Thyroid gland (tissue), 4 donors: ENCODE measurements around the gene ADAM33.

Source experiments
- CTCF ChIP-seq, 6 experiments: fragments of 200-600 bp in 3 of 6; fragments of 450-650 bp in 3 of 6; sonication (generic) in 3 of 6; IDR thresholded peaks; one replicate each; pipeline ENCODE4 v1.5.1; 2016 to 2019; ENCODE audit warnings: antibody characterized with exemption in 6 of 6, mild to moderate bottlenecking in 2 of 6, inconsistent platforms in 1 of 6, moderate library complexity in 1 of 6
- POLR2A ChIP-seq, 2 donors: fragments of 450-650 bp; IDR thresholded peaks; one replicate each; pipeline ENCODE4 v1.6.1; 2017; ENCODE audit warnings: antibody characterized with exemption in 2 of 2, mild to moderate bottlenecking in 2 of 2, moderate library complexity in 1 of 2

- TF ChIP-seq CTCF (IDR thresholded peaks at IDR 0.05): no peak
- TF ChIP-seq POLR2A (IDR thresholded peaks at IDR 0.05): no peak
These were observed 15.2 kb upstream of the ADAM33 start for GRCh38 chr20:3696745-3697587.
